GM23338 (cell line): ENCODE measurements around the gene PAX2. TPM values are rescaled to one million over a fixed set of nuclear protein-coding genes. Genes with fewer than 3 reads are reported as not detected.

ENCODE experiments used
- ATAC-seq: fragments of 200-7000 bp; cut with Tn5 transposase; 3 replicates; pipeline ENCODE4 v1.9.1; 2020
- DNase-seq: peaks from one replicate; pipeline ENCODE4 v3.0.0-alpha.2; 2015; ENCODE audit warnings: low spot score
- H2AFZ ChIP-seq: fragments of 200-600 bp; sonication (generic); 2 replicates; pipeline ENCODE4 v1.8.0; 2016; ENCODE audit warnings: antibody characterized with exemption, mild to moderate bottlenecking, moderate library complexity
- H3F3A ChIP-seq: fragments of 200-600 bp; sonication (generic); replicated peaks from 2 replicates; pipeline ENCODE4 v1.8.0; 2017; ENCODE audit warnings: antibody characterized with exemption, mixed run types, low read depth
- H3K27ac ChIP-seq: fragments of 200-600 bp; sonication (generic); 2 replicates; pipeline ENCODE4 v1.6.1; 2016; ENCODE audit warnings: low read depth
- H3K27me3 ChIP-seq: fragments of 200-600 bp; sonication (generic); 2 replicates; pipeline ENCODE4 v1.8.0; 2016; ENCODE audit warnings: mild to moderate bottlenecking, mixed run types, moderate library complexity; ENCODE audit not compliant: insufficient read depth
- H3K36me3 ChIP-seq: fragments of 200-600 bp; sonication (generic); 2 replicates; pipeline ENCODE4 v1.8.0; 2016; ENCODE audit warnings: mild to moderate bottlenecking; ENCODE audit not compliant: insufficient read depth
- H3K4me1 ChIP-seq: fragments of 200-600 bp; sonication (generic); 2 replicates; pipeline ENCODE4 v1.8.0; 2016; ENCODE audit warnings: mild to moderate bottlenecking, moderate library complexity; ENCODE audit not compliant: insufficient read depth
- H3K4me2 ChIP-seq: fragments of 200-600 bp; sonication (generic); 2 replicates; pipeline ENCODE4 v1.7.1; 2017; ENCODE audit warnings: mixed run types
- H3K4me3 ChIP-seq: fragments of 200-600 bp; sonication (generic); 2 replicates; pipeline ENCODE4 v1.6.1; 2016; ENCODE audit warnings: mixed run types
- H3K79me2 ChIP-seq: fragments of 200-600 bp; sonication (generic); replicated peaks from 2 replicates; pipeline ENCODE4 v1.8.0; 2017; ENCODE audit warnings: mild to moderate bottlenecking; ENCODE audit not compliant: insufficient read depth
- H3K9me2 ChIP-seq: fragments of 200-600 bp; sonication (generic); 2 replicates; pipeline ENCODE4 v1.8.0; 2017; ENCODE audit not compliant: insufficient read depth
- H4K20me1 ChIP-seq: fragments of 200-600 bp; sonication (generic); replicated peaks from 2 replicates; pipeline ENCODE4 v1.8.0; 2017; ENCODE audit warnings: mild to moderate bottlenecking; ENCODE audit not compliant: insufficient read depth
- H3K27ac Mint-ChIP-seq: 2 replicates; pipeline ENCODE4 v1.8.0; 2020; ENCODE audit warnings: inconsistent platforms, mild to moderate bottlenecking, moderate library complexity, mixed read lengths
- H3K27me3 Mint-ChIP-seq: 3 replicates; pipeline ENCODE4 v1.8.0; 2022; ENCODE audit warnings: low read depth, mild to moderate bottlenecking, moderate library complexity, mixed read lengths, inconsistent platforms; ENCODE audit not compliant: insufficient read depth, poor library complexity
- H3K36me3 Mint-ChIP-seq: 3 replicates; pipeline ENCODE4 v1.8.0; 2021; ENCODE audit warnings: low read depth, mild to moderate bottlenecking, inconsistent platforms, moderate library complexity, mixed read lengths
- H3K4me1 Mint-ChIP-seq: 3 replicates; pipeline ENCODE4 v1.8.0; 2020; ENCODE audit warnings: mild to moderate bottlenecking, inconsistent platforms, mixed read lengths
- H3K4me3 Mint-ChIP-seq: 3 replicates; pipeline ENCODE4 v1.8.0; 2021; ENCODE audit warnings: moderate library complexity, mild to moderate bottlenecking, inconsistent platforms, mixed read lengths
- H3K9me3 Mint-ChIP-seq: 3 replicates; pipeline ENCODE4 v1.8.0; 2020; ENCODE audit warnings: moderate library complexity, mild to moderate bottlenecking, inconsistent platforms, mixed read lengths
- CREB1 ChIP-seq: fragments of 250-450 bp; sonication (Bioruptor Pico); IDR thresholded peaks from 2 replicates; pipeline ENCODE4 v1.5.0; 2020; ENCODE audit warnings: low read depth, mild to moderate bottlenecking, moderate library complexity
- ETS1 ChIP-seq: IDR thresholded peaks from 2 replicates; pipeline ENCODE4 v1.6.1; 2016; ENCODE audit warnings: antibody characterized with exemption
- EZH2 ChIP-seq: fragments of 200-600 bp; sonication (generic); IDR thresholded peaks from one replicate; pipeline ENCODE4 v1.8.0; 2017; ENCODE audit warnings: antibody characterized with exemption, mild to moderate bottlenecking, low read depth; ENCODE audit not compliant: unreplicated experiment
- EZH2phosphoT487 ChIP-seq: fragments of 200-600 bp; sonication (generic); IDR thresholded peaks from one replicate; pipeline ENCODE4 v1.8.1; 2018; ENCODE audit warnings: antibody characterized with exemption; ENCODE audit not compliant: unreplicated experiment
- JUNB ChIP-seq: IDR thresholded peaks from one replicate; pipeline ENCODE4 v1.6.1; 2016; ENCODE audit warnings: antibody characterized with exemption; ENCODE audit not compliant: unreplicated experiment
- POLR2AphosphoS5 ChIP-seq: IDR thresholded peaks from 2 replicates; pipeline ENCODE4 v1.6.1; 2016; ENCODE audit warnings: antibody characterized with exemption, low read depth
- ZNF331 ChIP-seq: fragments of 250-450 bp; sonication (Bioruptor Pico); IDR thresholded peaks from 2 replicates; pipeline ENCODE4 v1.5.0; 2020; ENCODE audit warnings: low read depth, mild to moderate bottlenecking, moderate library complexity
- polyA plus RNA-seq: library from polyadenylated mRNA; unstranded; fragments of >200 nt; fragmentation: Nextera tagmentation; extraction: Ambion mirVana; gene quantifications from 2 replicates; pipeline ENCODE4 v1.2.1, GENCODE V29; 2016
- total RNA-seq: library from RNA; depleted of rRNA; stranded (reverse); fragments of >200 nt; shearing (Covaris generic); gene quantifications from 2 replicates; pipeline ENCODE4 v1.2.3, GENCODE V29; 2014

PAX2 gene
- total and polyA plus RNA-seq, 2 experiments from 2014 or later, result not detected

GRCh38 chr10:100739517-100740368 lies 5.6 kb upstream of the PAX2 start:
- Mint-ChIP-seq H3K9me3 (no peaks in the 10 kb centered on the region; the same call in 1 of the 3 replicates), H3K27me3 (peaks cover 100% of the 10 kb centered on the region), H3K36me3 (no peaks in the 10 kb centered on the region), H3K4me3 (peak overlapping the region; percentile 52), H3K27ac (no peak overlapping the region), H3K4me1 (peaks cover 57% of the 10 kb centered on the region)
- ATAC-seq (peak; percentile 3), DNase-seq (peak; percentile 77)
- H4K20me1 ChIP-seq, result peaks cover 22% of the 10 kb centered on the region
- H3K27me3 ChIP-seq, result peaks cover 100% of the 10 kb centered on the region
- H3K9me2 ChIP-seq, result no peaks in the 10 kb centered on the region
- peak overlapping the region; percentile 49 for H3K4me3 ChIP-seq
- H3K4me2 ChIP-seq, result peak overlapping the region; percentile 74
- H3F3A ChIP-seq, result peaks cover 17% of the 10 kb centered on the region
- H3K4me1 ChIP-seq, result peaks cover 72% of the 10 kb centered on the region
- peak overlapping the region; percentile 73 for H2AFZ ChIP-seq
- no peaks in the 10 kb centered on the region for H3K79me2 ChIP-seq
- TF ChIP-seq CREB1 (CRISPR knock-in tag), result no peak
- peak; percentile 85 for TF ChIP-seq EZH2
- TF ChIP-seq EZH2phosphoT487, result peak; percentile 71
- H3K36me3 ChIP-seq, result no peaks in the 10 kb centered on the region
- no peak overlapping the region for H3K27ac ChIP-seq

DNA sequence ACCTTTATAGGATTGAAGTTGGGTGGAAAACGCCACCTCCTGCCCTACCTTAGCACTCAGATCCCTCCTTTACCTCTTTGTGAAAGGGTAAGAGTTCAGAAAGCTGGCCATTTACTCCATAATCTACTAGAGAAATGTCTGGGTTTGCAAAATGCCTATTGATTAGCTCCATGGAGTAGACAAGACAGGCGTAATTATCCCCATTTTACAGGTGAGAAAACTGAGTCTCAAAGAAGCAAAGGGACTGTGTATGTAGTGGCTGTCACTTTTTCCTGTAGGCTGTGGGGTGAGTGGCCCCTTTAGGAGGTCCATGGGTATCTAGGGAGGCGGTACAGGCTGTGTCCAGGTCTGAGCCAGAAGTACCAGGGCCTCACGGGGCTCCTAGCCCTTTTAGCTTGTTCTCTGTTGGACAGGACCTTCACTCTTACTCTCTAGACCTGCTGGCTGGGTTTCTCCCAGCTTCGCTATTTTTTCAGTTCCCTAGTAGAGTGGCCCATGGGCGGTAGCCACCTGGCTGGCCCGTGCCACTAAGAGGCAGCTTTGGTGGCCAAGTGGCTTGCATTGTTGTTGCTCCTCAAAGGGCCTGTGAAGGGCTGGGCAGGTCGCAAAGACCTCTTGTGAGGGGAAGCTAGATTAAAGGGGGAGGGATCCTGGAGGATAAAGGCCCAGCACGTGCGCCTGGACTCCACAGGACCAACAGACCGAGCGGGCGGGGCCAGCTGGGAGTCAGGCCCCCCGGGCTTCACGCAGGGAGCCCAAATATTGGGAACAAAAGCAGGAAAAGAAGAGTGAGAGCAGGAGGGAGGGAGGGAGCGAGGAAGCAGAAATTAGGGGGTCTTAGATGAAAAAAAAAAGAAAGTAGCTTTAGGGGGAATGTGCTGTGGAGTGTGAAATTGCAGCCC lies 4.7 kb upstream of the PAX2 start:
- Histone ChIP-seq H3K4me2 (peak overlapping the region; percentile 77), H3F3A (peaks cover 17% of the 10 kb centered on the region), H3K27me3 (peaks cover 99% of the 10 kb centered on the region), H3K4me1 (peaks cover 68% of the 10 kb centered on the region), H3K79me2 (no peaks in the 10 kb centered on the region), H3K9me2 (no peaks in the 10 kb centered on the region), H4K20me1 (peaks cover 23% of the 10 kb centered on the region), H3K27ac (no peak overlapping the region), H3K36me3 (no peaks in the 10 kb centered on the region), H3K4me3 (peak overlapping the region; percentile 49), H2AFZ (no peak overlapping the region; the same call in 1 of the 2 replicates)
- Mint-ChIP-seq H3K4me3 (peak overlapping the region; percentile 52), H3K4me1 (peaks cover 53% of the 10 kb centered on the region), H3K9me3 (no peaks in the 10 kb centered on the region; the same call in 1 of the 3 replicates), H3K27me3 (peaks cover 97% of the 10 kb centered on the region), H3K27ac (no peak overlapping the region), H3K36me3 (no peaks in the 10 kb centered on the region)
- peak; percentile 0; the same call in 2 of the 3 replicates for ATAC-seq
- TF ChIP-seq JUNB (no peak), POLR2AphosphoS5 (no peak), ETS1 (no peak), ZNF331 (no peak), EZH2 (peak; percentile 71), EZH2phosphoT487 (peak; percentile 8)
- DNase-seq, result peak; percentile 72
